COLO668 (cell line): Measurements from ENCODE around the gene WFIKKN1.
"Not testable (repeated sequence)": the region's sequence is repeated elsewhere in the genome, so short reads cannot be mapped to it uniquely, and the experiment has no call there.

Source experiments
- DNase-seq: peaks from one replicate; lab custom pipeline; 2025; ENCODE audit not compliant: unreplicated experiment; lab: John Stamatoyannopoulos, UW

The WFIKKN1 gene

GRCh38 chr16:595094-595528 lies 35.7 kb upstream of the WFIKKN1 start:
- DNase-seq: peak; percentile 16

GRCh38 chr16:595942-596735 lies 34.6 kb upstream of the WFIKKN1 start:
- DNase-seq: peak; percentile 70

- DNase-seq: no peak
Observed at GRCh38 chr16:596736-597060, 34.1 kb upstream of the WFIKKN1 start.

GRCh38 chr16:597655-598054 lies 33.1 kb upstream of the WFIKKN1 start:
- not testable (repeated sequence) for DNase-seq

GRCh38 chr16:598823-599739 lies 31.7 kb upstream of the WFIKKN1 start:
- DNase-seq: peak; percentile 45

GRCh38 chr16:600781-601180 lies 30.0 kb upstream of the WFIKKN1 start:
- DNase-seq: peak; percentile 18

GRCh38 chr16:603933-604332 lies 26.9 kb upstream of the WFIKKN1 start:
- no peak for DNase-seq

- no peak for DNase-seq
Observed at GRCh38 chr16:606656-607307, 24.0 kb upstream of the WFIKKN1 start.

GRCh38 chr16:608019-608418 lies 22.8 kb upstream of the WFIKKN1 start:
- peak; percentile 37 for DNase-seq

- DNase-seq: no peak
Observed at GRCh38 chr16:609316-609715, 21.5 kb upstream of the WFIKKN1 start.

GRCh38 chr16:609984-610383 lies 20.8 kb upstream of the WFIKKN1 start:
- no peak for DNase-seq

GRCh38 chr16:610513-611381 lies 20.0 kb upstream of the WFIKKN1 start:
- DNase-seq: peak; percentile 55

- no peak for DNase-seq
Observed at GRCh38 chr16:615122-615521, 15.7 kb upstream of the WFIKKN1 start.

- peak; percentile 38 for DNase-seq
Observed at GRCh38 chr16:616733-617586, 13.8 kb upstream of the WFIKKN1 start.

- peak; percentile 49 for DNase-seq
Observed at GRCh38 chr16:617855-618254, 12.9 kb upstream of the WFIKKN1 start.

GRCh38 chr16:619476-620100 lies 11.2 kb upstream of the WFIKKN1 start:
- no peak for DNase-seq

- DNase-seq: peak; percentile 55
Observed at GRCh38 chr16:620700-621525, 9.9 kb upstream of the WFIKKN1 start.

- DNase-seq: no peak
Observed at GRCh38 chr16:621526-622105, 9.2 kb upstream of the WFIKKN1 start.
